ENCODE measurements around the gene SNCG.
"Not testable (repeated sequence)": the region's sequence is repeated elsewhere in the genome, so short reads cannot be mapped to it uniquely, and the experiment has no call there.

Gene SNCG

DNA sequence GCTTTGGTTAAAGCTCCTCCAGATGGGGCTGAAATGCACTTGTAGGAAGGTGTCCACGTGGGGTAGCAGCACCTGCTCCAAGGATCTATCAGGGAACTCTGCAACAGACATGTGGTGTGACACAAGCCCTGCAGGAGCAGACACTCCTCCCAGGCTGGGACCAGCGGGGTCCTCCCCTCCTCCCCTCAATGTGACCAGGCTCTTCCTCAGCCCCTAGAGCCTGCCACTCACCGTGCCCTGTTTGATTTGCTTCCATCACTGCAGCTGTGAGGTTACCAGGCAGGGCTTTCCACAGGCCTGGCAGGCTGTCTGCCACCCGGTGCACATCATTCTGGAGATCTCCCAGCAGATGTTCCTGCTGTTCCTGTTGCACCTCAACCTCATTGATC, 14.4 kb upstream of the SNCG start:
- peaks cover 13% of the 10 kb centered on the region for H3K36me3 Mint-ChIP-seq (ENCODE audit: low read depth)
- peaks cover 38% of the 10 kb centered on the region for H3K4me1 Mint-ChIP-seq
- no peak overlapping the region for H3K4me3 Mint-ChIP-seq

GRCh38 chr10:86944471-86944870, 13.9 kb upstream of the SNCG start:
- Mint-ChIP-seq H3K27me3 (ENCODE audit: low read depth, poor library complexity) (peaks cover 2% of the 10 kb centered on the region), H3K4me1 (peaks cover 36% of the 10 kb centered on the region), H3K9me3 (peaks cover 9% of the 10 kb centered on the region), H3K36me3 (ENCODE audit: low read depth) (peaks cover 13% of the 10 kb centered on the region), H3K4me3 (peak overlapping the region; percentile 12), H3K27ac (peak overlapping the region; percentile 88)
- TF ChIP-seq, protein P1, sequence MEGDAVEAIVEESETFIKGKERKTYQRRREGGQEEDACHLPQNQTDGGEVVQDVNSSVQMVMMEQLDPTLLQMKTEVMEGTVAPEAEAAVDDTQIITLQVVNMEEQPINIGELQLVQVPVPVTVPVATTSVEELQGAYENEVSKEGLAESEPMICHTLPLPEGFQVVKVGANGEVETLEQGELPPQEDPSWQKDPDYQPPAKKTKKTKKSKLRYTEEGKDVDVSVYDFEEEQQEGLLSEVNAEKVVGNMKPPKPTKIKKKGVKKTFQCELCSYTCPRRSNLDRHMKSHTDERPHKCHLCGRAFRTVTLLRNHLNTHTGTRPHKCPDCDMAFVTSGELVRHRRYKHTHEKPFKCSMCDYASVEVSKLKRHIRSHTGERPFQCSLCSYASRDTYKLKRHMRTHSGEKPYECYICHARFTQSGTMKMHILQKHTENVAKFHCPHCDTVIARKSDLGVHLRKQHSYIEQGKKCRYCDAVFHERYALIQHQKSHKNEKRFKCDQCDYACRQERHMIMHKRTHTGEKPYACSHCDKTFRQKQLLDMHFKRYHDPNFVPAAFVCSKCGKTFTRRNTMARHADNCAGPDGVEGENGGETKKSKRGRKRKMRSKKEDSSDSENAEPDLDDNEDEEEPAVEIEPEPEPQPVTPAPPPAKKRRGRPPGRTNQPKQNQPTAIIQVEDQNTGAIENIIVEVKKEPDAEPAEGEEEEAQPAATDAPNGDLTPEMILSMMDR (IDR thresholded peaks at IDR 0.05) = no peak
- no peak for DNase-seq

More for the DNA sequence above, 14.4 kb upstream of the SNCG start:
- Mint-ChIP-seq H3K27ac (peak overlapping the region; percentile 88), H3K27me3 (ENCODE audit: low read depth, poor library complexity) (peaks cover 3% of the 10 kb centered on the region), H3K9me3 (peaks cover 9% of the 10 kb centered on the region)
- DNase-seq = no peak
- TF ChIP-seq, protein P1 (IDR thresholded peaks at IDR 0.05) = no peak

- Mint-ChIP-seq H3K36me3 (ENCODE audit: low read depth) (peaks cover 13% of the 10 kb centered on the region), H3K27me3 (ENCODE audit: low read depth, poor library complexity) (no peaks in the 10 kb centered on the region), H3K4me3 (peak overlapping the region; percentile 12), H3K27ac (peak overlapping the region; percentile 16), H3K9me3 (peaks cover 9% of the 10 kb centered on the region), H3K4me1 (peaks cover 33% of the 10 kb centered on the region)
- TF ChIP-seq, protein P1 (IDR thresholded peaks at IDR 0.05) = no peak
- no peak for DNase-seq
These were observed 13.5 kb upstream of the SNCG start for GRCh38 chr10:86944907-86945306.

DNA sequence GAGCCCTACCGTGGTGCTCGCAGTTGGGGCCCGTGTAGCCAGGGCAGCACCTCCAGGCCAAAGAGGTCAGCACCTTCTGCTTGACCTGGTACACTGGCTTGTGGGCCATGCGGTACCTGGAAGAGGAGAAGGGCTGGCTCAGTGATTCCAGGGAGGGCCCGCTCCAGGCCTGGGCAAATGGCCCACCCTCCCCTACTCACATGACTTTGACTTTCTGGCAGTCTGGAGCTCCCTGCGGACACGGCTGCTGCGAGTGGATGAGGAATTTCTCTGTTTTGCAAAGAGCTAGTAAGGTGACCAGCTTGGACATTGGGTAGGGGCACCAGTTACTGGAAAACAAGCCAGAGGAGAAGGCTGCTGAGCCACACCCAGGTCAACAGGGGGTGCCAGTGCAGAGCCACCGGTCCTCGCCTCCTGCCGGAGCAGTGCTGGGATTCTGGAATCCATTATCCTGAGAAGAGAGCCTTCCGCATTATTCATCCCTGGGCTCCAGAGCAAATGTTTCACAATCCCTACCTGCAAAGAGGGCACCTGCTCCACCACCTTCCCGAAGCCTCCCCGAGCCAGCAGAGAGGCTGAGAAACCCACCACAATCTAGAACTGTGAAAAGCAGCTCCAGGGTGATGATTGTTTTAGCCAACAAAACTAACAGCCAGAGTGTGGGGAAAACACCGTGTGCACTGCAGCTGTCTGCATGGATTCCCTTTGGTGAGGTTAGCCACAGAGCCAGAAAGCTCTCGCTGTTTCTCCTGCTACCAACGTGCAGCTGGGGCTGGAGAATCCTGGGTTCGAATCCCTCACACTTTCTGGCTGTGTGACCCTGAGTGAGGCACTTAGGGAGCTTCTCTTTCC, 12.8 kb upstream of the SNCG start:
- Mint-ChIP-seq H3K27me3 (ENCODE audit: low read depth, poor library complexity) (no peaks in the 10 kb centered on the region), H3K27ac (no peak overlapping the region), H3K9me3 (peaks cover 14% of the 10 kb centered on the region), H3K36me3 (ENCODE audit: low read depth) (peaks cover 18% of the 10 kb centered on the region), H3K4me1 (peaks cover 28% of the 10 kb centered on the region), H3K4me3 (no peak overlapping the region)
- TF ChIP-seq, protein P1 (IDR thresholded peaks at IDR 0.05) = peak; percentile 42
- peak; percentile 49 for DNase-seq

- Mint-ChIP-seq H3K27me3 (ENCODE audit: low read depth, poor library complexity) (no peaks in the 10 kb centered on the region), H3K4me3 (no peak overlapping the region), H3K36me3 (ENCODE audit: low read depth) (peaks cover 25% of the 10 kb centered on the region), H3K4me1 (peaks cover 28% of the 10 kb centered on the region), H3K9me3 (peaks cover 21% of the 10 kb centered on the region), H3K27ac (no peak overlapping the region)
- TF ChIP-seq, protein P1 (IDR thresholded peaks at IDR 0.05) = no peak
- DNase-seq = no peak
These were observed 11.9 kb upstream of the SNCG start for GRCh38 chr10:86946213-86947155.

DNA sequence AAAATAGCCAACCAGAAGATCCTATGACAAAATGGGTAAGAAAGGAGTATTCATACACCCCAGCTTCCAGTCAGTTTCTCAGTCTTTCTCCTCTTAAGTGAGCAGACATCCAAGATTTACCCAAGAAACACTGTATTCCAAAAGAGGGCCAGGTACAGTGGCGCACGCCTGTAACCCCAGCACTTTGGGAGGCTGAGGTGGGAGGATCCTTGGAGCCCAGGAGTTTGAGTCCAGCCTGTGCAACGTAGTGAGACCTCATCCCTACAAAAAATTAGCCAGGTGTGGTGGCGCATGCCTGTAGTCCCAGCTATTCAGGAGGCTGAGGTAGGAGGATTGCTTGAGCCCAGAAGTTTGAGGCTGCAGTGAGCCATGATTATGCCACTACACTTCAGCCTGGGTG, 10.6 kb upstream of the SNCG start:
- not testable (repeated sequence) for DNase-seq; H3K27ac Mint-ChIP-seq; H3K27me3 Mint-ChIP-seq (ENCODE audit: low read depth, poor library complexity); H3K4me3 Mint-ChIP-seq
- Mint-ChIP-seq H3K9me3 (peaks cover 35% of the 10 kb centered on the region), H3K36me3 (ENCODE audit: low read depth) (peaks cover 38% of the 10 kb centered on the region), H3K4me1 (peaks cover 35% of the 10 kb centered on the region)
